ENCODE results near the gene EFCAB8.

Gene EFCAB8

GRCh38 chr20:32968478-32969241 is 109.9 kb downstream of the EFCAB8 start:
- Histone ChIP-seq H3K36me3 (ENCODE audit: control insufficient read depth in 1 of 2, insufficient read depth in 2 of 2, low read length in 2 of 2) (no peaks in the 10 kb centered on the region), H3K23ac (ENCODE audit: low read length) (no peak overlapping the region), H3K4ac (ENCODE audit: low read depth, low read length) (no peak overlapping the region), H2BK120ac (ENCODE audit: insufficient read depth, low read length, poor library complexity) (no peak overlapping the region), H3K14ac (ENCODE audit: low read length) (no peak overlapping the region), H3K4me1 (ENCODE audit: control insufficient read depth in 1 of 2, insufficient read depth in 2 of 2, low read length in 2 of 2) (peaks cover 0 to 6% of the 10 kb centered on the region in 2 experiments), H3K18ac (ENCODE audit: low read length) (no peak overlapping the region), H3K9ac (ENCODE audit: low read length) (no peak overlapping the region), H3K79me2 (ENCODE audit: control insufficient read depth, insufficient read depth, low read length, poor library complexity) (no peaks in the 10 kb centered on the region), H3K27me3 (ENCODE audit: insufficient read depth, low read length) (no peaks in the 10 kb centered on the region), H2AFZ (ENCODE audit: insufficient read depth, low read length, poor library complexity) (no peak overlapping the region), H4K8ac (ENCODE audit: low read depth, low read length) (no peak overlapping the region), H3K79me1 (ENCODE audit: low read length) (no peaks in the 10 kb centered on the region), H2BK12ac (ENCODE audit: low read length) (no peak overlapping the region), H3K9me3 (ENCODE audit: insufficient read depth, low read depth, low read length) (no peaks in the 10 kb centered on the region), H2AK5ac (ENCODE audit: low read length) (no peak overlapping the region), H4K91ac (ENCODE audit: low read depth, low read length) (no peak overlapping the region), H3K4me3 (ENCODE audit: low read depth, low read length) (no peak overlapping the region), H3K27ac (ENCODE audit: low read depth, low read length) (no peak overlapping the region), H2BK5ac (ENCODE audit: low read depth, low read length, poor library complexity) (no peak overlapping the region), H3K4me2 (ENCODE audit: low read length) (no peak overlapping the region), H4K12ac (ENCODE audit: low read depth, low read length) (no peak overlapping the region)
- whole genome bisulfite sequencing (ENCODE audit: extremely low coverage, insufficient coverage, insufficient read length) = 100% methylated on average over 2 of the region's 19 CpGs
- DNase-seq = no peak

- no peaks in the 10 kb centered on the region for H3K36me3 ChIP-seq (ENCODE audit: control insufficient read depth in 1 of 2, insufficient read depth in 2 of 2, low read length in 2 of 2)
- no peak overlapping the region for H3K9ac ChIP-seq (ENCODE audit: low read length)
- H4K8ac ChIP-seq (ENCODE audit: low read depth, low read length) = no peak overlapping the region
- no peak overlapping the region for H3K4ac ChIP-seq (ENCODE audit: low read depth, low read length)
- no peak overlapping the region for H2BK120ac ChIP-seq (ENCODE audit: insufficient read depth, low read length, poor library complexity)
- H3K4me3 ChIP-seq (ENCODE audit: low read depth, low read length) = no peak overlapping the region
- H2AFZ ChIP-seq (ENCODE audit: insufficient read depth, low read length, poor library complexity) = no peak overlapping the region
- WGBS (ENCODE audit: extremely low coverage, insufficient coverage, insufficient read length) = no CpG with 5 or more reads among the region's 13 CpGs
- H3K27ac ChIP-seq (ENCODE audit: low read depth, low read length) = no peak overlapping the region
- H3K4me2 ChIP-seq (ENCODE audit: low read length) = no peak overlapping the region
- H4K91ac ChIP-seq (ENCODE audit: low read depth, low read length) = no peak overlapping the region
- no peak overlapping the region for H3K18ac ChIP-seq (ENCODE audit: low read length)
- no peaks in the 10 kb centered on the region for H3K27me3 ChIP-seq (ENCODE audit: insufficient read depth, low read length)
- H3K79me1 ChIP-seq (ENCODE audit: low read length) = no peaks in the 10 kb centered on the region
- H3K9me3 ChIP-seq (ENCODE audit: insufficient read depth, low read depth, low read length) = no peaks in the 10 kb centered on the region
- H3K23ac ChIP-seq (ENCODE audit: low read length) = no peak overlapping the region
- H2AK5ac ChIP-seq (ENCODE audit: low read length) = no peak overlapping the region
- H3K14ac ChIP-seq (ENCODE audit: low read length) = no peak overlapping the region
- no peaks in the 10 kb centered on the region for H3K79me2 ChIP-seq (ENCODE audit: control insufficient read depth, insufficient read depth, low read length, poor library complexity)
- no peak overlapping the region for H4K12ac ChIP-seq (ENCODE audit: low read depth, low read length)
- no peak overlapping the region for H2BK12ac ChIP-seq (ENCODE audit: low read length)
- no peak for DNase-seq
- no peak overlapping the region for H2BK5ac ChIP-seq (ENCODE audit: low read depth, low read length, poor library complexity)
- peaks cover 0 to 6% of the 10 kb centered on the region in 2 experiments for H3K4me1 ChIP-seq (ENCODE audit: control insufficient read depth in 1 of 2, insufficient read depth in 2 of 2, low read length in 2 of 2)
Measured at GRCh38 chr20:32969356-32970114, 110.8 kb downstream of the EFCAB8 start.

GRCh38 chr20:32970115-32970972 is 111.6 kb downstream of the EFCAB8 start:
- H4K12ac ChIP-seq (ENCODE audit: low read depth, low read length) = no peak overlapping the region
- no peak overlapping the region for H3K23ac ChIP-seq (ENCODE audit: low read length)
- H3K4ac ChIP-seq (ENCODE audit: low read depth, low read length) = no peak overlapping the region
- no peaks in the 10 kb centered on the region for H3K9me3 ChIP-seq (ENCODE audit: insufficient read depth, low read depth, low read length)
- no peak overlapping the region for H3K18ac ChIP-seq (ENCODE audit: low read length)
- no peak overlapping the region for H2BK120ac ChIP-seq (ENCODE audit: insufficient read depth, low read length, poor library complexity)
- H4K91ac ChIP-seq (ENCODE audit: low read depth, low read length) = no peak overlapping the region
- H3K27ac ChIP-seq (ENCODE audit: low read depth, low read length) = no peak overlapping the region
- no CpG with 5 or more reads among the region's 15 CpGs for WGBS (ENCODE audit: extremely low coverage, insufficient coverage, insufficient read length)
- H3K4me1 ChIP-seq (ENCODE audit: control insufficient read depth in 1 of 2, insufficient read depth in 2 of 2, low read length in 2 of 2) = peaks cover 0 to 6% of the 10 kb centered on the region in 2 experiments
- no peaks in the 10 kb centered on the region for H3K79me2 ChIP-seq (ENCODE audit: control insufficient read depth, insufficient read depth, low read length, poor library complexity)
- H2AK5ac ChIP-seq (ENCODE audit: low read length) = peak overlapping the region; percentile 13
- H3K9ac ChIP-seq (ENCODE audit: low read length) = no peak overlapping the region
- no peak overlapping the region for H3K14ac ChIP-seq (ENCODE audit: low read length)
- H3K79me1 ChIP-seq (ENCODE audit: low read length) = no peaks in the 10 kb centered on the region
- H2BK5ac ChIP-seq (ENCODE audit: low read depth, low read length, poor library complexity) = no peak overlapping the region
- no peaks in the 10 kb centered on the region for H3K36me3 ChIP-seq (ENCODE audit: control insufficient read depth in 1 of 2, insufficient read depth in 2 of 2, low read length in 2 of 2)
- no peak for DNase-seq
- H3K4me3 ChIP-seq (ENCODE audit: low read depth, low read length) = no peak overlapping the region
- no peak overlapping the region for H3K4me2 ChIP-seq (ENCODE audit: low read length)
- H2AFZ ChIP-seq (ENCODE audit: insufficient read depth, low read length, poor library complexity) = no peak overlapping the region
- H2BK12ac ChIP-seq (ENCODE audit: low read length) = no peak overlapping the region
- no peaks in the 10 kb centered on the region for H3K27me3 ChIP-seq (ENCODE audit: insufficient read depth, low read length)
- H4K8ac ChIP-seq (ENCODE audit: low read depth, low read length) = no peak overlapping the region

- H3K79me2 ChIP-seq (ENCODE audit: control insufficient read depth, insufficient read depth, low read length, poor library complexity) = no peaks in the 10 kb centered on the region
- H4K91ac ChIP-seq (ENCODE audit: low read depth, low read length) = no peak overlapping the region
- no peak overlapping the region for H2BK12ac ChIP-seq (ENCODE audit: low read length)
- H3K23ac ChIP-seq (ENCODE audit: low read length) = no peak overlapping the region
- H2BK120ac ChIP-seq (ENCODE audit: insufficient read depth, low read length, poor library complexity) = no peak overlapping the region
- H3K9me3 ChIP-seq (ENCODE audit: insufficient read depth, low read depth, low read length) = no peaks in the 10 kb centered on the region
- H3K79me1 ChIP-seq (ENCODE audit: low read length) = no peaks in the 10 kb centered on the region
- no peak overlapping the region for H3K18ac ChIP-seq (ENCODE audit: low read length)
- peaks cover under 1 to 6% of the 10 kb centered on the region in 2 experiments for H3K4me1 ChIP-seq (ENCODE audit: control insufficient read depth in 1 of 2, insufficient read depth in 2 of 2, low read length in 2 of 2)
- H4K8ac ChIP-seq (ENCODE audit: low read depth, low read length) = no peak overlapping the region
- peak overlapping the region; percentile 13 for H2AK5ac ChIP-seq (ENCODE audit: low read length)
- no peak overlapping the region for H3K4ac ChIP-seq (ENCODE audit: low read depth, low read length)
- no peak for DNase-seq
- H2AFZ ChIP-seq (ENCODE audit: insufficient read depth, low read length, poor library complexity) = no peak overlapping the region
- H4K12ac ChIP-seq (ENCODE audit: low read depth, low read length) = no peak overlapping the region
- H3K36me3 ChIP-seq (ENCODE audit: control insufficient read depth in 1 of 2, insufficient read depth in 2 of 2, low read length in 2 of 2) = no peaks in the 10 kb centered on the region
- H3K4me3 ChIP-seq (ENCODE audit: low read depth, low read length) = no peak overlapping the region
- no CpG with 5 or more reads among the region's 2 CpGs for WGBS (ENCODE audit: extremely low coverage, insufficient coverage, insufficient read length)
- no peak overlapping the region for H3K9ac ChIP-seq (ENCODE audit: low read length)
- H3K27ac ChIP-seq (ENCODE audit: low read depth, low read length) = no peak overlapping the region
- no peak overlapping the region for H3K14ac ChIP-seq (ENCODE audit: low read length)
- no peaks in the 10 kb centered on the region for H3K27me3 ChIP-seq (ENCODE audit: insufficient read depth, low read length)
- H3K4me2 ChIP-seq (ENCODE audit: low read length) = no peak overlapping the region
- no peak overlapping the region for H2BK5ac ChIP-seq (ENCODE audit: low read depth, low read length, poor library complexity)
Measured at GRCh38 chr20:32970973-32971300, 112.2 kb downstream of the EFCAB8 start.
